ENCODE results near the gene ANKRD60. TPM values are rescaled to one million over a fixed set of nuclear protein-coding genes. Genes with fewer than 3 reads are reported as not detected.

Gene ANKRD60
- total RNA-seq, 1 donor = not detected

GRCh38 chr20:58218665-58219341 is 9.7 kb downstream of the ANKRD60 start:
- no peak for TF ChIP-seq CTCF (IDR thresholded peaks at IDR 0.05; ENCODE audit: extremely low read depth, low read depth, low read length)
- peaks cover 56% of the 10 kb centered on the region for H3K27me3 ChIP-seq (ENCODE audit: insufficient read depth, low read length)
- H3K79me2 ChIP-seq (ENCODE audit: insufficient read depth, low read length) = no peaks in the 10 kb centered on the region
- H4K20me1 ChIP-seq (ENCODE audit: insufficient read depth, low read length) = no peaks in the 10 kb centered on the region
- H3K9me3 ChIP-seq (ENCODE audit: low read depth, low read length) = peaks cover 7% of the 10 kb centered on the region
- H3K36me3 ChIP-seq (ENCODE audit: insufficient read depth, low read length) = no peaks in the 10 kb centered on the region
- H3K4me2 ChIP-seq (ENCODE audit: insufficient read depth, low read length) = peak overlapping the region; percentile 35
- DNase-seq (ENCODE audit: insufficient read length, low spot score, missing footprints) = no peak
- peak overlapping the region; percentile 37 for H3K4me3 ChIP-seq (ENCODE audit: insufficient read depth, low read length)
- H3K4me1 ChIP-seq (ENCODE audit: insufficient read depth, low read length) = no peaks in the 10 kb centered on the region
- no peak overlapping the region for H2AFZ ChIP-seq (ENCODE audit: low read length)
- no peak overlapping the region for H3K27ac ChIP-seq (ENCODE audit: low read depth, low read length)

GRCh38 chr20:58216334-58216733 is 12.1 kb downstream of the ANKRD60 start:
- no peak overlapping the region for H2AFZ ChIP-seq (ENCODE audit: low read length)
- H4K20me1 ChIP-seq (ENCODE audit: insufficient read depth, low read length) = no peaks in the 10 kb centered on the region
- H3K4me3 ChIP-seq (ENCODE audit: insufficient read depth, low read length) = no peak overlapping the region
- H3K9me3 ChIP-seq (ENCODE audit: low read depth, low read length) = peaks cover 7% of the 10 kb centered on the region
- H3K36me3 ChIP-seq (ENCODE audit: insufficient read depth, low read length) = no peaks in the 10 kb centered on the region
- DNase-seq (ENCODE audit: insufficient read length, low spot score, missing footprints) = no peak
- no peak for TF ChIP-seq CTCF (IDR thresholded peaks at IDR 0.05; ENCODE audit: extremely low read depth, low read depth, low read length)
- no peak overlapping the region for H3K27ac ChIP-seq (ENCODE audit: low read depth, low read length)
- H3K4me1 ChIP-seq (ENCODE audit: insufficient read depth, low read length) = no peaks in the 10 kb centered on the region
- no peaks in the 10 kb centered on the region for H3K79me2 ChIP-seq (ENCODE audit: insufficient read depth, low read length)
- H3K27me3 ChIP-seq (ENCODE audit: insufficient read depth, low read length) = peaks cover 61% of the 10 kb centered on the region
- no peak overlapping the region for H3K4me2 ChIP-seq (ENCODE audit: insufficient read depth, low read length)

- no peaks in the 10 kb centered on the region for H3K36me3 ChIP-seq (ENCODE audit: insufficient read depth, low read length)
- peaks cover 4% of the 10 kb centered on the region for H4K20me1 ChIP-seq (ENCODE audit: insufficient read depth, low read length)
- DNase-seq (ENCODE audit: insufficient read length, low spot score, missing footprints) = no peak
- H3K27me3 ChIP-seq (ENCODE audit: insufficient read depth, low read length) = peaks cover 60% of the 10 kb centered on the region
- H2AFZ ChIP-seq (ENCODE audit: low read length) = no peak overlapping the region
- peaks cover 10% of the 10 kb centered on the region for H3K9me3 ChIP-seq (ENCODE audit: low read depth, low read length)
- H3K79me2 ChIP-seq (ENCODE audit: insufficient read depth, low read length) = no peaks in the 10 kb centered on the region
- TF ChIP-seq CTCF (IDR thresholded peaks at IDR 0.05; ENCODE audit: extremely low read depth, low read depth, low read length) = no peak
- no peak overlapping the region for H3K4me3 ChIP-seq (ENCODE audit: insufficient read depth, low read length)
- H3K4me2 ChIP-seq (ENCODE audit: insufficient read depth, low read length) = no peak overlapping the region
- no peaks in the 10 kb centered on the region for H3K4me1 ChIP-seq (ENCODE audit: insufficient read depth, low read length)
- no peak overlapping the region for H3K27ac ChIP-seq (ENCODE audit: low read depth, low read length)
Observed at GRCh38 chr20:58215116-58215515, 13.3 kb downstream of the ANKRD60 start.

- DNase-seq (ENCODE audit: insufficient read length, low spot score, missing footprints) = no peak
- H3K79me2 ChIP-seq (ENCODE audit: insufficient read depth, low read length) = no peaks in the 10 kb centered on the region
- peaks cover 10% of the 10 kb centered on the region for H3K9me3 ChIP-seq (ENCODE audit: low read depth, low read length)
- H3K4me2 ChIP-seq (ENCODE audit: insufficient read depth, low read length) = no peak overlapping the region
- no peak for TF ChIP-seq CTCF (IDR thresholded peaks at IDR 0.05; ENCODE audit: extremely low read depth, low read depth, low read length)
- H3K4me3 ChIP-seq (ENCODE audit: insufficient read depth, low read length) = no peak overlapping the region
- H3K36me3 ChIP-seq (ENCODE audit: insufficient read depth, low read length) = no peaks in the 10 kb centered on the region
- no peak overlapping the region for H3K27ac ChIP-seq (ENCODE audit: low read depth, low read length)
- no peaks in the 10 kb centered on the region for H3K4me1 ChIP-seq (ENCODE audit: insufficient read depth, low read length)
- peaks cover 59% of the 10 kb centered on the region for H3K27me3 ChIP-seq (ENCODE audit: insufficient read depth, low read length)
- H4K20me1 ChIP-seq (ENCODE audit: insufficient read depth, low read length) = peaks cover 4% of the 10 kb centered on the region
- no peak overlapping the region for H2AFZ ChIP-seq (ENCODE audit: low read length)
Observed at GRCh38 chr20:58214310-58214709, 14.1 kb downstream of the ANKRD60 start.
